HG03378 (cell line): Measurements from ENCODE around the gene OVCH2.

Experiments
- ATAC-seq: cut with Tn5 transposase; IDR thresholded peaks from one replicate; pipeline ENCODE4 v1.9.1; 2021; ENCODE audit warnings: mild to moderate bottlenecking, moderate library complexity; ENCODE audit not compliant: unreplicated experiment

The OVCH2 gene

GRCh38 chr11:7640816-7641215 is 65.5 kb downstream of the OVCH2 start:
- no peak for ATAC-seq

- no peak for ATAC-seq
Observed at GRCh38 chr11:7639643-7640025, 66.6 kb downstream of the OVCH2 start.
